IMR-90 (cell line): Measurements from ENCODE around the gene CRNN. TPM values are rescaled to one million over a fixed set of nuclear protein-coding genes. Genes with fewer than 3 reads are reported as not detected.

Source experiments
- ATAC-seq: fragments of 200-7000 bp; cut with Tn5 transposase; 2 replicates; pipeline ENCODE4 v1.9.1; 2020; ENCODE audit warnings: low read depth, mild to moderate bottlenecking, moderate library complexity
- BruUV-seq: library from RNA; stranded (reverse); fragments of 400-500 nt; replicated peaks from 2 replicates; lab custom pipeline; 2021; lab: Mats Ljungman, UMichigan
- CTCF ChIA-PET: fragments of 300-600 bp; formaldehyde crosslinking; extraction: SDS; loops from one replicate; lab custom pipeline; 2021; ENCODE audit warnings: antibody characterized with exemption; lab: Yijun Ruan, JAX
- POLR2A ChIA-PET: fragments of 300-600 bp; sonication (Branson Sonifier 250); formaldehyde crosslinking; loops from one replicate; lab custom pipeline; 2022; ENCODE audit warnings: antibody characterized with exemption; ENCODE audit not compliant: unreplicated experiment; lab: Charles Lee
- DNase-seq: peaks from one replicate; pipeline ENCODE4 v3.0.0; 2013
- H2AFZ ChIP-seq: replicated peaks from 2 replicates; pipeline ENCODE3; 2013; ENCODE audit warnings: low read length, mild to moderate bottlenecking; ENCODE audit not compliant: poor library complexity
- H2AK5ac ChIP-seq: 2 replicates; pipeline ENCODE4 v1.6.1; 2013; ENCODE audit warnings: low read depth, low read length, inconsistent platforms
- H2AK9ac ChIP-seq: replicated peaks from 2 replicates; pipeline ENCODE3; 2013; ENCODE audit warnings: mild to moderate bottlenecking, low read depth, low read length, moderate library complexity; ENCODE audit not compliant: poor library complexity
- H2BK120ac ChIP-seq: 2 replicates; pipeline ENCODE4 v1.6.1; 2013; ENCODE audit warnings: low read depth, low read length, inconsistent platforms
- H2BK15ac ChIP-seq: 3 replicates; pipeline ENCODE4 v1.6.1; 2013; ENCODE audit warnings: low read depth, low read length, inconsistent platforms
- H2BK20ac ChIP-seq: 2 replicates; pipeline ENCODE4 v1.6.1; 2013; ENCODE audit warnings: low read depth, mild to moderate bottlenecking, inconsistent platforms, low read length, moderate library complexity
- H2BK5ac ChIP-seq: 2 replicates; pipeline ENCODE4 v1.6.1; 2013; ENCODE audit warnings: mild to moderate bottlenecking, low read depth, low read length, inconsistent platforms; ENCODE audit not compliant: poor library complexity, severe bottlenecking
- H3K14ac ChIP-seq: replicated peaks from 2 replicates; pipeline ENCODE4 v1.6.1; 2013; ENCODE audit warnings: low read depth, low read length, inconsistent platforms
- H3K18ac ChIP-seq: 2 replicates; pipeline ENCODE4 v1.6.1; 2013; ENCODE audit warnings: low read depth, low read length, control low read depth
- H3K23ac ChIP-seq: 2 replicates; pipeline ENCODE4 v1.6.1; 2013; ENCODE audit warnings: low read depth, low read length, inconsistent platforms
- H3K27ac ChIP-seq: 2 replicates; pipeline ENCODE4 v1.5.1; 2013; ENCODE audit warnings: mild to moderate bottlenecking, control low read depth, low read length; ENCODE audit not compliant: insufficient read depth
- H3K27me3 ChIP-seq: 2 replicates; pipeline ENCODE4 v1.6.1; 2013; ENCODE audit warnings: low read length; ENCODE audit not compliant: control insufficient read depth, insufficient read depth
- H3K36me3 ChIP-seq: 2 replicates; pipeline ENCODE4 v1.6.1; 2013; ENCODE audit warnings: low read length, mixed read lengths; ENCODE audit not compliant: control insufficient read depth, insufficient read depth
- H3K4ac ChIP-seq: 2 replicates; pipeline ENCODE4 v1.6.1; 2013; ENCODE audit warnings: low read depth, low read length, inconsistent platforms
- H3K4me1 ChIP-seq: 2 replicates; pipeline ENCODE4 v1.6.1; 2013; ENCODE audit warnings: low read length, mixed read lengths; ENCODE audit not compliant: control insufficient read depth, insufficient read depth
- H3K4me2 ChIP-seq: 2 replicates; pipeline ENCODE4 v1.6.1; 2013; ENCODE audit warnings: low read depth, mild to moderate bottlenecking, control low read depth, low read length, moderate library complexity
- H3K4me3 ChIP-seq: 2 replicates; pipeline ENCODE4 v1.5.1; 2013; ENCODE audit warnings: low read depth, mild to moderate bottlenecking, control low read depth, low read length, moderate library complexity; ENCODE audit not compliant: insufficient read depth
- H3K56ac ChIP-seq: 2 replicates; pipeline ENCODE4 v1.6.1; 2013; ENCODE audit warnings: low read length, inconsistent platforms; ENCODE audit not compliant: insufficient read depth; ENCODE audit errors: extremely low read depth
- H3K79me1 ChIP-seq, 2 experiments: 2 replicates each; pipeline ENCODE4 v1.6.1; 2013; ENCODE audit warnings: low read length in 2 of 2, inconsistent platforms in 1 of 2, low read depth in 1 of 2
- H3K9ac ChIP-seq: 2 replicates; pipeline ENCODE4 v1.6.1; 2013; ENCODE audit warnings: low read depth, low read length, control low read depth
- H3K9me1 ChIP-seq: 2 replicates; pipeline ENCODE4 v1.6.1; 2013; ENCODE audit warnings: low read length, inconsistent platforms; ENCODE audit not compliant: insufficient read depth
- H3K9me3 ChIP-seq: 2 replicates; pipeline ENCODE4 v1.6.1; 2013; ENCODE audit warnings: low read length; ENCODE audit not compliant: control insufficient read depth, insufficient read depth
- H4K20me1 ChIP-seq: 2 replicates; pipeline ENCODE4 v1.6.1; 2013; ENCODE audit warnings: low read length, inconsistent platforms; ENCODE audit not compliant: insufficient read depth
- H4K5ac ChIP-seq: 2 replicates; pipeline ENCODE4 v1.6.1; 2013; ENCODE audit warnings: mild to moderate bottlenecking, low read depth, low read length, control low read depth
- H4K8ac ChIP-seq, 2 experiments: 2 replicates each; pipeline ENCODE4 v1.6.1; 2013; ENCODE audit warnings: low read depth in 2 of 2, low read length in 2 of 2, control low read depth in 1 of 2, inconsistent platforms in 1 of 2
- H4K91ac ChIP-seq: 2 replicates; pipeline ENCODE4 v1.6.1; 2013; ENCODE audit warnings: low read depth, low read length, inconsistent platforms; ENCODE audit not compliant: insufficient read depth
- CEBPB ChIP-seq: IDR thresholded peaks from 2 replicates; pipeline ENCODE4 v1.6.1; 2012; ENCODE audit warnings: low read depth, low read length, improper control_type of control experiment
- CHD1 ChIP-seq: IDR thresholded peaks from 2 replicates; pipeline ENCODE4 v1.6.1; 2012; ENCODE audit warnings: low read depth, low read length, improper control_type of control experiment
- FOS ChIP-seq: fragments of 150-350 bp; IDR thresholded peaks from 2 replicates; pipeline ENCODE4 v1.6.1; 2016; ENCODE audit warnings: low read depth, low read length
- MAFK ChIP-seq: IDR thresholded peaks from 2 replicates; pipeline ENCODE4 v1.6.1; 2012; ENCODE audit warnings: low read depth, low read length, improper control_type of control experiment
- MAZ ChIP-seq: IDR thresholded peaks from 2 replicates; pipeline ENCODE4 v1.6.1; 2012; ENCODE audit warnings: low read depth, mild to moderate bottlenecking, low read length, improper control_type of control experiment, moderate library complexity, borderline replicate concordance
- MXI1 ChIP-seq: IDR thresholded peaks from 2 replicates; pipeline ENCODE4 v1.6.1; 2012; ENCODE audit warnings: low read depth, mild to moderate bottlenecking, low read length, moderate library complexity, borderline replicate concordance
- NFE2L2 ChIP-seq: fragments of 150-350 bp; IDR thresholded peaks from 2 replicates; pipeline ENCODE4 v1.6.1; 2016; ENCODE audit warnings: low read depth, mild to moderate bottlenecking, low read length
- POLR2A ChIP-seq: IDR thresholded peaks from 2 replicates; pipeline ENCODE4 v1.6.1; 2012; ENCODE audit warnings: mild to moderate bottlenecking, low read depth, low read length
- RAD21 ChIP-seq: IDR thresholded peaks from 2 replicates; pipeline ENCODE4 v1.6.1; 2012; ENCODE audit warnings: low read length, improper control_type of control experiment
- RCOR1 ChIP-seq: IDR thresholded peaks from 2 replicates; pipeline ENCODE4 v1.6.1; 2012; ENCODE audit warnings: mild to moderate bottlenecking, low read length, improper control_type of control experiment; ENCODE audit not compliant: insufficient replicate concordance
- SMC3 ChIP-seq: fragments of 150-350 bp; IDR thresholded peaks from 2 replicates; pipeline ENCODE4 v1.6.1; 2016; ENCODE audit warnings: low read depth, mild to moderate bottlenecking, antibody characterized with exemption, low read length, moderate library complexity
- USF2 ChIP-seq: fragments of 150-350 bp; IDR thresholded peaks from 2 replicates; pipeline ENCODE4 v1.6.1; 2017; ENCODE audit warnings: mild to moderate bottlenecking, antibody characterized with exemption, low read length, low read depth
- WGBS, 2 experiments: methylation state at CpG; one replicate each; pipeline versions ENCODE4 v1.1.5 to v1.1.7; 2013; ENCODE audit warnings: missing lambda C conversion rate in 2 of 2; ENCODE audit not compliant: insufficient read length in 1 of 2; ENCODE audit errors: extremely low coverage in 2 of 2; 5-methylcytosine and 5-hydroxymethylcytosine counted together
- dilution Hi-C: fragments of 300-500 bp; cut with HindIII; formaldehyde crosslinking; loops from one replicate; pipeline ENCODE4 v1.14.3; 2018; ENCODE audit warnings: low sequenced_read_pairs; ENCODE audit not compliant: unreplicated experiment
- in situ Hi-C: fragments of 300-500 bp; cut with MboI; formaldehyde crosslinking; loops from 3 replicates; pipeline ENCODE4 v1.14.3; 2019; ENCODE audit warnings: low sequenced_read_pairs, inconsistent platforms, mixed read lengths
- intact Hi-C: fragments of 100-400 bp; cut with micrococcal nuclease; formaldehyde crosslinking; loops from 2 replicates; pipeline ENCODE4 v1.10.0; 2022
- polyA plus RNA-seq, 3 experiments: library from polyadenylated mRNA; depleted of rRNA; stranded (reverse); fragments of >200 nt; gene quantifications; 2 replicates each; pipeline ENCODE4 v1.2.3, GENCODE V29; 2012; ENCODE audit warnings: low replicate concordance in 1 of 3
- total RNA-seq: library from RNA; depleted of rRNA; stranded (reverse); fragments of >200 nt; gene quantifications from 2 replicates; pipeline ENCODE4 v1.2.3, GENCODE V29; 2012
- TF ChIP-seq, protein P1 (sequence below): conservative IDR thresholded peaks from 2 replicates; pipeline ENCODE4 v1.5.1; 2012; ENCODE audit warnings: mild to moderate bottlenecking, low read depth, low read length, improper control_type of control experiment

Gene CRNN
- total and polyA plus RNA-seq, 2 of the 4 experiments (the other 2 are of a cell fraction): not detected

DNA sequence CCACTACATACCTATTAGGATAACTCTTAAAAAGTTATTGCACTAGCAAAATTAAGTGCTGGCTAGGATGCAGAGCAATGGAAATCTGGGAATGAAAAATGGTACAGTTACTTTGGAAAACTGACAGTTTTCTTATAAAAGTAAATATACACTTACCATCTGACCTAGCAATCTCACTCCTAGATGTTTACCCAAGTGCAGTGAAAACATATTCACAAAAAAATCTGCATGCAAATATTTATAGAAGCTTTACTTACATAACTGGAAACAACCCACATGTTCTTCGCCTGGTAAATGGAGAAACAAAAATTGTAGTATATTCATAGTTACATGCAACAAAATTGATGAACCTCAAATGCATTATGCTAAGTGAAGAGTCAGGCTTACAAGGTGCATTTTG is 41.4 kb downstream of the CRNN start:
- H3K27me3 ChIP-seq: no peaks in the 10 kb centered on the region
- no peak overlapping the region for H4K8ac ChIP-seq
- DNase-seq: no peak
- H2BK120ac ChIP-seq: no peak overlapping the region
- ChIA-PET CTCF (interaction anchor here (1.4 kb wide), 1 partner anchor 25 kb away, joined by 3 read pairs; no protein-coding TSS in a partner anchor), POLR2A (interaction anchor here (0.7 kb wide), 1 partner anchor 324 kb away, joined by 3 read pairs; no protein-coding TSS in a partner anchor)
- no peaks in the 10 kb centered on the region for H3K79me1 ChIP-seq
- intact Hi-C loops: no loop called here
- H3K9ac ChIP-seq: no peak overlapping the region
- no peak overlapping the region for H3K4ac ChIP-seq
- H3K4me2 ChIP-seq: no peak overlapping the region
- H4K20me1 ChIP-seq: no peaks in the 10 kb centered on the region
- ATAC-seq: no peak
- H2AK9ac ChIP-seq: no peak overlapping the region
- no peak overlapping the region for H2BK20ac ChIP-seq
- H4K5ac ChIP-seq: no peak overlapping the region
- no peak overlapping the region for H2AFZ ChIP-seq
- TF ChIP-seq CHD1 (no peak), RCOR1 (no peak), MAZ (no peak), CEBPB (no peak), MXI1 (no peak), FOS (no peak), SMC3 (no peak), POLR2A (no peak), RAD21 (no peak), USF2 (no peak), MAFK (no peak), NFE2L2 (no peak)
- TF ChIP-seq, protein P1, sequence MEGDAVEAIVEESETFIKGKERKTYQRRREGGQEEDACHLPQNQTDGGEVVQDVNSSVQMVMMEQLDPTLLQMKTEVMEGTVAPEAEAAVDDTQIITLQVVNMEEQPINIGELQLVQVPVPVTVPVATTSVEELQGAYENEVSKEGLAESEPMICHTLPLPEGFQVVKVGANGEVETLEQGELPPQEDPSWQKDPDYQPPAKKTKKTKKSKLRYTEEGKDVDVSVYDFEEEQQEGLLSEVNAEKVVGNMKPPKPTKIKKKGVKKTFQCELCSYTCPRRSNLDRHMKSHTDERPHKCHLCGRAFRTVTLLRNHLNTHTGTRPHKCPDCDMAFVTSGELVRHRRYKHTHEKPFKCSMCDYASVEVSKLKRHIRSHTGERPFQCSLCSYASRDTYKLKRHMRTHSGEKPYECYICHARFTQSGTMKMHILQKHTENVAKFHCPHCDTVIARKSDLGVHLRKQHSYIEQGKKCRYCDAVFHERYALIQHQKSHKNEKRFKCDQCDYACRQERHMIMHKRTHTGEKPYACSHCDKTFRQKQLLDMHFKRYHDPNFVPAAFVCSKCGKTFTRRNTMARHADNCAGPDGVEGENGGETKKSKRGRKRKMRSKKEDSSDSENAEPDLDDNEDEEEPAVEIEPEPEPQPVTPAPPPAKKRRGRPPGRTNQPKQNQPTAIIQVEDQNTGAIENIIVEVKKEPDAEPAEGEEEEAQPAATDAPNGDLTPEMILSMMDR: no peak
- H2BK5ac ChIP-seq: no peak overlapping the region
- H3K9me1 ChIP-seq: no peaks in the 10 kb centered on the region
- H2AK5ac ChIP-seq: no peak overlapping the region
- no peak overlapping the region for H3K14ac ChIP-seq
- H3K56ac ChIP-seq: no peak overlapping the region
- no peak overlapping the region for H4K91ac ChIP-seq
- dilution Hi-C loops: no loop called here
- no peak overlapping the region for H3K18ac ChIP-seq
- in situ Hi-C loops: no loop called here
- H3K4me1 ChIP-seq: no peaks in the 10 kb centered on the region
- no CpG with 5 or more reads among the region's 1 CpG for WGBS, 2 experiments
- H3K4me3 ChIP-seq: no peak overlapping the region
- BruUV-seq: no TSS peak
- H3K27ac ChIP-seq: no peak overlapping the region
- no peaks in the 10 kb centered on the region for H3K9me3 ChIP-seq
- H2BK15ac ChIP-seq: no peak overlapping the region
- no peak overlapping the region for H3K23ac ChIP-seq
- H3K36me3 ChIP-seq: no peaks in the 10 kb centered on the region
